Measurements from ENCODE around the gene RHOBTB3.

RHOBTB3 gene

GRCh38 chr5:95797301-95797700 is 66.2 kb downstream of the RHOBTB3 start:
- Histone ChIP-seq H3K27me3 (ENCODE audit: control insufficient read depth in 1 of 2, insufficient read depth in 2 of 2, low read length in 2 of 2) (no peaks in the 10 kb centered on the region), H3K27ac (ENCODE audit: low read depth, low read length) (no peak overlapping the region), H3K9ac (ENCODE audit: low read length) (no peak overlapping the region), H3K4me1 (ENCODE audit: insufficient read depth, low read length) (peaks cover 6% of the 10 kb centered on the region), H3K4me3 (ENCODE audit: low read depth in 1 of 2, low read length in 2 of 2) (no peak overlapping the region), H3K9me3 (ENCODE audit: low read length) (no peaks in the 10 kb centered on the region), H3K36me3 (ENCODE audit: insufficient read depth, low read length) (peaks cover 13% of the 10 kb centered on the region)

- Histone ChIP-seq H3K36me3 (ENCODE audit: insufficient read depth, low read length) (peaks cover 13% of the 10 kb centered on the region), H3K4me3 (ENCODE audit: low read depth in 1 of 2, low read length in 2 of 2) (no peak overlapping the region), H3K9ac (ENCODE audit: low read length) (no peak overlapping the region), H3K27ac (ENCODE audit: low read depth, low read length) (no peak overlapping the region), H3K4me1 (ENCODE audit: insufficient read depth, low read length) (peaks cover 6% of the 10 kb centered on the region), H3K9me3 (ENCODE audit: low read length) (no peaks in the 10 kb centered on the region), H3K27me3 (ENCODE audit: control insufficient read depth in 1 of 2, insufficient read depth in 2 of 2, low read length in 2 of 2) (no peaks in the 10 kb centered on the region)
These were observed 66.9 kb downstream of the RHOBTB3 start for GRCh38 chr5:95798048-95798447.

GRCh38 chr5:95798545-95798944 is 67.4 kb downstream of the RHOBTB3 start:
- peaks cover 10% of the 10 kb centered on the region for H3K36me3 ChIP-seq (ENCODE audit: insufficient read depth, low read length)
- H3K9me3 ChIP-seq (ENCODE audit: low read length): no peaks in the 10 kb centered on the region
- no peak overlapping the region for H3K4me3 ChIP-seq (ENCODE audit: low read depth in 1 of 2, low read length in 2 of 2)
- H3K27ac ChIP-seq (ENCODE audit: low read depth, low read length): no peak overlapping the region
- peaks cover 6% of the 10 kb centered on the region for H3K4me1 ChIP-seq (ENCODE audit: insufficient read depth, low read length)
- no peaks in the 10 kb centered on the region for H3K27me3 ChIP-seq (ENCODE audit: control insufficient read depth in 1 of 2, insufficient read depth in 2 of 2, low read length in 2 of 2)
- H3K9ac ChIP-seq (ENCODE audit: low read length): no peak overlapping the region

- no peak overlapping the region for H3K4me3 ChIP-seq (ENCODE audit: low read depth in 1 of 2, low read length in 2 of 2)
- no peak overlapping the region for H3K27ac ChIP-seq (ENCODE audit: low read depth, low read length)
- no peaks in the 10 kb centered on the region for H3K9me3 ChIP-seq (ENCODE audit: low read length)
- H3K27me3 ChIP-seq (ENCODE audit: control insufficient read depth in 1 of 2, insufficient read depth in 2 of 2, low read length in 2 of 2): no peaks in the 10 kb centered on the region
- H3K4me1 ChIP-seq (ENCODE audit: insufficient read depth, low read length): peaks cover 6% of the 10 kb centered on the region
- H3K9ac ChIP-seq (ENCODE audit: low read length): no peak overlapping the region
- peaks cover 4% of the 10 kb centered on the region for H3K36me3 ChIP-seq (ENCODE audit: insufficient read depth, low read length)
These were observed 68.2 kb downstream of the RHOBTB3 start for GRCh38 chr5:95799191-95799835.

GRCh38 chr5:95800553-95800952 is 69.4 kb downstream of the RHOBTB3 start:
- Histone ChIP-seq H3K9ac (ENCODE audit: low read length) (no peak overlapping the region), H3K9me3 (ENCODE audit: low read length) (no peaks in the 10 kb centered on the region), H3K27ac (ENCODE audit: low read depth, low read length) (no peak overlapping the region), H3K27me3 (ENCODE audit: control insufficient read depth in 1 of 2, insufficient read depth in 2 of 2, low read length in 2 of 2) (no peaks in the 10 kb centered on the region), H3K4me1 (ENCODE audit: insufficient read depth, low read length) (peaks cover 6% of the 10 kb centered on the region), H3K4me3 (ENCODE audit: low read depth in 1 of 2, low read length in 2 of 2) (no peak overlapping the region), H3K36me3 (ENCODE audit: insufficient read depth, low read length) (peaks cover 4% of the 10 kb centered on the region)

GRCh38 chr5:95801532-95801931 is 70.4 kb downstream of the RHOBTB3 start:
- peaks cover 6% of the 10 kb centered on the region for H3K4me1 ChIP-seq (ENCODE audit: insufficient read depth, low read length)
- H3K9ac ChIP-seq (ENCODE audit: low read length): no peak overlapping the region
- no peaks in the 10 kb centered on the region for H3K27me3 ChIP-seq (ENCODE audit: control insufficient read depth in 1 of 2, insufficient read depth in 2 of 2, low read length in 2 of 2)
- peaks cover 4% of the 10 kb centered on the region for H3K36me3 ChIP-seq (ENCODE audit: insufficient read depth, low read length)
- H3K4me3 ChIP-seq (ENCODE audit: low read depth in 1 of 2, low read length in 2 of 2): no peak overlapping the region
- H3K9me3 ChIP-seq (ENCODE audit: low read length): no peaks in the 10 kb centered on the region
- H3K27ac ChIP-seq (ENCODE audit: low read depth, low read length): no peak overlapping the region

- Histone ChIP-seq H3K9me3 (ENCODE audit: low read length) (no peaks in the 10 kb centered on the region), H3K9ac (ENCODE audit: low read length) (no peak overlapping the region), H3K27me3 (ENCODE audit: control insufficient read depth in 1 of 2, insufficient read depth in 2 of 2, low read length in 2 of 2) (no peaks in the 10 kb centered on the region), H3K4me3 (ENCODE audit: low read depth in 1 of 2, low read length in 2 of 2) (no peak overlapping the region), H3K27ac (ENCODE audit: low read depth, low read length) (no peak overlapping the region), H3K36me3 (ENCODE audit: insufficient read depth, low read length) (peaks cover 4% of the 10 kb centered on the region), H3K4me1 (ENCODE audit: insufficient read depth, low read length) (peaks cover 6% of the 10 kb centered on the region)
These were observed 70.8 kb downstream of the RHOBTB3 start for GRCh38 chr5:95801961-95802360.

- H3K9ac ChIP-seq (ENCODE audit: low read length): no peak overlapping the region
- peaks cover 12% of the 10 kb centered on the region for H3K4me1 ChIP-seq (ENCODE audit: insufficient read depth, low read length)
- no peaks in the 10 kb centered on the region for H3K9me3 ChIP-seq (ENCODE audit: low read length)
- H3K27ac ChIP-seq (ENCODE audit: low read depth, low read length): no peak overlapping the region
- H3K4me3 ChIP-seq (ENCODE audit: low read depth in 1 of 2, low read length in 2 of 2): no peak overlapping the region
- H3K36me3 ChIP-seq (ENCODE audit: insufficient read depth, low read length): no peaks in the 10 kb centered on the region
- H3K27me3 ChIP-seq (ENCODE audit: control insufficient read depth in 1 of 2, insufficient read depth in 2 of 2, low read length in 2 of 2): no peaks in the 10 kb centered on the region
These were observed 72.4 kb downstream of the RHOBTB3 start for GRCh38 chr5:95803271-95804148.

- no peak overlapping the region for H3K9ac ChIP-seq (ENCODE audit: low read length)
- H3K27ac ChIP-seq (ENCODE audit: low read depth, low read length): no peak overlapping the region
- peaks cover 24% of the 10 kb centered on the region for H3K4me1 ChIP-seq (ENCODE audit: insufficient read depth, low read length)
- no peak overlapping the region for H3K4me3 ChIP-seq (ENCODE audit: low read depth in 1 of 2, low read length in 2 of 2)
- no peaks in the 10 kb centered on the region for H3K36me3 ChIP-seq (ENCODE audit: insufficient read depth, low read length)
- H3K9me3 ChIP-seq (ENCODE audit: low read length): no peaks in the 10 kb centered on the region
- H3K27me3 ChIP-seq (ENCODE audit: control insufficient read depth in 1 of 2, insufficient read depth in 2 of 2, low read length in 2 of 2): no peaks in the 10 kb centered on the region
These were observed 73.8 kb downstream of the RHOBTB3 start for GRCh38 chr5:95804736-95805539.

GRCh38 chr5:95806687-95807086 is 75.6 kb downstream of the RHOBTB3 start:
- Histone ChIP-seq H3K4me3 (ENCODE audit: low read depth in 1 of 2, low read length in 2 of 2) (no peak overlapping the region), H3K4me1 (ENCODE audit: insufficient read depth, low read length) (peaks cover 31% of the 10 kb centered on the region)

GRCh38 chr5:95808013-95808685 is 77.0 kb downstream of the RHOBTB3 start:
- H3K4me1 ChIP-seq (ENCODE audit: insufficient read depth, low read length): peaks cover 37% of the 10 kb centered on the region
- H3K9me3 ChIP-seq (ENCODE audit: low read length): no peaks in the 10 kb centered on the region
- no peak overlapping the region for H3K9ac ChIP-seq (ENCODE audit: low read length)
- no peaks in the 10 kb centered on the region for H3K36me3 ChIP-seq (ENCODE audit: insufficient read depth, low read length)
- no peaks in the 10 kb centered on the region for H3K27me3 ChIP-seq (ENCODE audit: control insufficient read depth in 1 of 2, insufficient read depth in 2 of 2, low read length in 2 of 2)
- peak overlapping the region; percentile 24 for H3K27ac ChIP-seq (ENCODE audit: low read depth, low read length)
- H3K4me3 ChIP-seq (ENCODE audit: low read depth in 1 of 2, low read length in 2 of 2): no peak overlapping the region

More at GRCh38 chr5:95806687-95807086, 75.6 kb downstream of the RHOBTB3 start:
- Histone ChIP-seq H3K36me3 (ENCODE audit: insufficient read depth, low read length) (no peaks in the 10 kb centered on the region), H3K9me3 (ENCODE audit: low read length) (no peaks in the 10 kb centered on the region), H3K9ac (ENCODE audit: low read length) (no peak overlapping the region), H3K27me3 (ENCODE audit: control insufficient read depth in 1 of 2, insufficient read depth in 2 of 2, low read length in 2 of 2) (no peaks in the 10 kb centered on the region), H3K27ac (ENCODE audit: low read depth, low read length) (no peak overlapping the region)

Data from muscle layer of colon (tissue), 2 donors.